HepG2 (cell line): ENCODE data around the gene PRM2. TPM values are rescaled to one million over a fixed set of nuclear protein-coding genes. Genes with fewer than 3 reads are reported as not detected.

Experiments
- AFF4 ChIP-seq: sonication (generic); formaldehyde crosslinking; IDR thresholded peaks from 2 replicates; pipeline ENCODE4 v1.4.0; 2020; ENCODE audit warnings: missing genetic modification reagents
- AHR ChIP-seq: IDR thresholded peaks from 2 replicates; pipeline ENCODE4 v1.6.1; 2018; ENCODE audit warnings: missing genetic modification reagents, missing compliant biosample characterization
- ELF4 ChIP-seq: sonication (generic); formaldehyde crosslinking; IDR thresholded peaks from 2 replicates; pipeline ENCODE4 v1.5.0; 2020; ENCODE audit warnings: missing genetic modification reagents, mild to moderate bottlenecking, moderate library complexity, borderline replicate concordance
- GABPA ChIP-seq, 2 experiments: IDR thresholded peaks; 2 replicates each; pipeline ENCODE4 v1.6.1; 2011 to 2016; ENCODE audit warnings: low read depth in 2 of 2, low read length in 1 of 2, missing biosample characterization in 1 of 2, missing genetic modification characterization in 1 of 2
- NR2F6 ChIP-seq, 2 experiments: IDR thresholded peaks; 2 replicates each; pipeline ENCODE4 v1.6.1; 2016; ENCODE audit warnings: antibody characterized with exemption in 1 of 2, mild to moderate bottlenecking in 1 of 2
- POLR2A ChIP-seq, 2 experiments: IDR thresholded peaks; 2 replicates each; pipeline ENCODE4 v1.6.1; 2011; ENCODE audit warnings: low read depth in 2 of 2, low read length in 2 of 2, mild to moderate bottlenecking in 1 of 2, moderate library complexity in 1 of 2; ENCODE audit not compliant: insufficient read depth in 1 of 2
- RXRB ChIP-seq: IDR thresholded peaks from 2 replicates; pipeline ENCODE4 v1.6.1; 2016; ENCODE audit warnings: borderline replicate concordance, missing genetic modification reagents, missing compliant biosample characterization
- SKIL ChIP-seq: sonication (generic); formaldehyde crosslinking; IDR thresholded peaks from 2 replicates; pipeline ENCODE4 v1.8.0; 2022; ENCODE audit warnings: missing genetic modification reagents, mild to moderate bottlenecking, moderate library complexity, borderline replicate concordance
- SOX5 ChIP-seq: IDR thresholded peaks from 2 replicates; pipeline ENCODE4 v1.6.1; 2016; ENCODE audit warnings: borderline replicate concordance
- SYNCRIP ChIP-seq: fragments of 200-400 bp; formaldehyde crosslinking; IDR thresholded peaks from 2 replicates; pipeline ENCODE4 v1.6.1; 2018; ENCODE audit warnings: mild to moderate bottlenecking, low read depth, low read length; ENCODE audit not compliant: insufficient read depth
- TIGD3 ChIP-seq: sonication (generic); formaldehyde crosslinking; IDR thresholded peaks from 2 replicates; pipeline ENCODE4 v1.5.1; 2020; ENCODE audit warnings: mild to moderate bottlenecking, missing genetic modification reagents, borderline replicate concordance
- TRAFD1 ChIP-seq: sonication (generic); formaldehyde crosslinking; IDR thresholded peaks from 2 replicates; pipeline ENCODE4 v1.5.1; 2020; ENCODE audit warnings: missing genetic modification reagents, mild to moderate bottlenecking, borderline replicate concordance
- ZNF18 ChIP-seq: sonication (generic); formaldehyde crosslinking; IDR thresholded peaks from 2 replicates; pipeline ENCODE4 v1.8.0; 2022; ENCODE audit warnings: mild to moderate bottlenecking, missing genetic modification reagents; ENCODE audit not compliant: insufficient replicate concordance
- ZNF292 ChIP-seq: sonication (generic); formaldehyde crosslinking; IDR thresholded peaks from 2 replicates; pipeline ENCODE4 v1.8.1; 2022; ENCODE audit warnings: mild to moderate bottlenecking, low read depth, missing genetic modification reagents, borderline replicate concordance
- ZNF569 ChIP-seq: sonication (generic); formaldehyde crosslinking; IDR thresholded peaks from 2 replicates; pipeline ENCODE4 v1.5.0; 2020; ENCODE audit warnings: mild to moderate bottlenecking, missing genetic modification reagents, moderate library complexity, borderline replicate concordance
- ZNF724P ChIP-seq: sonication (generic); formaldehyde crosslinking; IDR thresholded peaks from 2 replicates; pipeline ENCODE4 v1.8.0; 2022; ENCODE audit warnings: missing genetic modification reagents, borderline replicate concordance
- ZNF780A ChIP-seq: sonication (generic); formaldehyde crosslinking; IDR thresholded peaks from 2 replicates; pipeline ENCODE4 v1.8.0; 2022; ENCODE audit warnings: mild to moderate bottlenecking, missing genetic modification reagents, moderate library complexity
- polyA plus RNA-seq, 8 experiments: library from polyadenylated mRNA; depleted of rRNA in 3 of 8; stranded (reverse) in 7 of 8; unstranded in 1 of 8; fragments of >200 nt; fragmentation: Illumina TruSeq in 4 of 8; extraction: Trizol in 4 of 8; gene quantifications; 2 replicates each; pipeline versions ENCODE4 v1.2.1 to v1.2.3, GENCODE V29; 2011 to 2016; ENCODE audit warnings: low read depth in 4 of 8, missing spikeins in 1 of 8, mixed read lengths in 1 of 8; ENCODE audit not compliant: insufficient read depth in 1 of 8
- total RNA-seq, 5 experiments: library from RNA; depleted of rRNA; stranded (reverse); fragments of >200 nt; fragmentation: Illumina TruSeq; extraction: Trizol; gene quantifications; 2 replicates each; pipeline ENCODE4 v1.2.3, GENCODE V29; 2016; ENCODE audit warnings: low read depth in 1 of 5

Gene PRM2
- total and polyA plus RNA-seq, 2 of the 13 experiments (the other 11 are each of a cell fraction or from before 2014, with no cell fraction given), result 0.54 TPM; not detected in 1

GRCh38 chr16:11306997-11307638 lies 30.8 kb upstream of the PRM2 start (continued):
- TF ChIP-seq SKIL (CRISPR knock-in tag) (0 out of 2 replicates have a peak, but pooled peaks have one; percentile 32), TRAFD1 (CRISPR knock-in tag) (no peak), SOX5 (CRISPR knock-in tag) (peak; percentile 86), AFF4 (CRISPR knock-in tag) (no peak), ZNF724P (CRISPR knock-in tag) (no peak), RXRB (CRISPR knock-in tag) (peak; percentile 91), SYNCRIP (no peak), ZNF18 (CRISPR knock-in tag) (peak; percentile 99), ELF4 (CRISPR knock-in tag) (peak; percentile 76; the same call in 1 of the 2 replicates), ZNF569 (no peak), TIGD3 (CRISPR knock-in tag) (peak; percentile 11; the same call in 1 of the 2 replicates), ZNF780A (CRISPR knock-in tag) (no peak), GABPA (IDR thresholded peaks at IDR 0.05; ENCODE audit: low read depth, low read length) (no peak), GABPA (CRISPR knock-in tag; IDR thresholded peaks at IDR 0.05; ENCODE audit: low read depth) (no peak), AHR (CRISPR knock-in tag) (no peak; the same call in 1 of the 2 replicates), ZNF292 (CRISPR knock-in tag) (peak; percentile 56; the same call in 1 of the 2 replicates), NR2F6 (IDR thresholded peaks at IDR 0.05) (peak; percentile 84), NR2F6 (CRISPR knock-in tag; IDR thresholded peaks at IDR 0.05) (peak; percentile 88), POLR2A (IDR thresholded peaks at IDR 0.05; ENCODE audit: insufficient read depth in 1 of 2, low read depth in 2 of 2, low read length in 2 of 2) (no peak)
